ENCODE data around the gene TRIM32. TPM values are rescaled to one million over a fixed set of nuclear protein-coding genes. Genes with fewer than 3 reads are reported as not detected.

TRIM32 gene
- total and polyA plus RNA-seq, 8 donors = 2.4 to 18.2 (median 8.1) TPM

GRCh38 chr9:116654059-116654355 is 33.1 kb upstream of the TRIM32 start:
- ATAC-seq = no peak
- WGBS, 2 donors = 68 to 79% methylated on average over 3 of the region's 3 CpGs
- FAIRE-seq = no peak
- Histone ChIP-seq H3K36me3 (no peaks in the 10 kb centered on the region), H3K27me3 (no peaks in the 10 kb centered on the region), H3K4me3 (no peak overlapping the region), H3K27ac (no peak overlapping the region), H3K4me1 (peaks cover 0 to 5% (median 0%) of the 10 kb centered on the region in 3 donors), H3K9me3 (no peaks in the 10 kb centered on the region)
- intact Hi-C loops (cut with DNase I) = loop anchor here in 1 of 3 donors (10.0 kb wide), 1 partner anchor 1069 kb away; no protein-coding TSS in a partner anchor
- TF ChIP-seq, protein P1, sequence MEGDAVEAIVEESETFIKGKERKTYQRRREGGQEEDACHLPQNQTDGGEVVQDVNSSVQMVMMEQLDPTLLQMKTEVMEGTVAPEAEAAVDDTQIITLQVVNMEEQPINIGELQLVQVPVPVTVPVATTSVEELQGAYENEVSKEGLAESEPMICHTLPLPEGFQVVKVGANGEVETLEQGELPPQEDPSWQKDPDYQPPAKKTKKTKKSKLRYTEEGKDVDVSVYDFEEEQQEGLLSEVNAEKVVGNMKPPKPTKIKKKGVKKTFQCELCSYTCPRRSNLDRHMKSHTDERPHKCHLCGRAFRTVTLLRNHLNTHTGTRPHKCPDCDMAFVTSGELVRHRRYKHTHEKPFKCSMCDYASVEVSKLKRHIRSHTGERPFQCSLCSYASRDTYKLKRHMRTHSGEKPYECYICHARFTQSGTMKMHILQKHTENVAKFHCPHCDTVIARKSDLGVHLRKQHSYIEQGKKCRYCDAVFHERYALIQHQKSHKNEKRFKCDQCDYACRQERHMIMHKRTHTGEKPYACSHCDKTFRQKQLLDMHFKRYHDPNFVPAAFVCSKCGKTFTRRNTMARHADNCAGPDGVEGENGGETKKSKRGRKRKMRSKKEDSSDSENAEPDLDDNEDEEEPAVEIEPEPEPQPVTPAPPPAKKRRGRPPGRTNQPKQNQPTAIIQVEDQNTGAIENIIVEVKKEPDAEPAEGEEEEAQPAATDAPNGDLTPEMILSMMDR (IDR thresholded peaks at IDR 0.05) = no peak
- DNase-seq = no peak

- peaks cover 0 to 5% (median 0%) of the 10 kb centered on the region in 3 donors for H3K4me1 ChIP-seq
- TF ChIP-seq, protein P1 (IDR thresholded peaks at IDR 0.05) = no peak
- 83 to 91% methylated on average over 5 of the region's 5 CpGs for WGBS, 2 donors
- intact Hi-C loops (cut with DNase I) = loop anchor here in 1 of 3 donors (10.0 kb wide), 1 partner anchor 1072 kb away; no protein-coding TSS in a partner anchor
- FAIRE-seq (no peak), DNase-seq (no peak), ATAC-seq (no peak)
- H3K4me3 ChIP-seq = no peak overlapping the region
- H3K27me3 ChIP-seq = no peaks in the 10 kb centered on the region
- H3K27ac ChIP-seq = no peak overlapping the region
- no peaks in the 10 kb centered on the region for H3K9me3 ChIP-seq
- H3K36me3 ChIP-seq = no peaks in the 10 kb centered on the region
Observed at GRCh38 chr9:116656501-116656971, 30.6 kb upstream of the TRIM32 start.

- Histone ChIP-seq H3K27me3 (no peaks in the 10 kb centered on the region), H3K4me3 (no peak overlapping the region), H3K27ac (no peak overlapping the region), H3K9me3 (no peaks in the 10 kb centered on the region), H3K4me1 (peaks cover 0 to 5% (median 0%) of the 10 kb centered on the region in 3 donors), H3K36me3 (no peaks in the 10 kb centered on the region)
- TF ChIP-seq, protein P1 (IDR thresholded peaks at IDR 0.05) = no peak
- intact Hi-C loops (cut with DNase I) = loop anchor here in 1 of 3 donors (10.0 kb wide), 1 partner anchor 1072 kb away; no protein-coding TSS in a partner anchor
- 88 to 90% methylated on average over 2 of the region's 2 CpGs for WGBS, 2 donors
- ATAC-seq = no peak
- FAIRE-seq = no peak
- no peak for DNase-seq
Observed at GRCh38 chr9:116656977-116657376, 30.1 kb upstream of the TRIM32 start.

DNA sequence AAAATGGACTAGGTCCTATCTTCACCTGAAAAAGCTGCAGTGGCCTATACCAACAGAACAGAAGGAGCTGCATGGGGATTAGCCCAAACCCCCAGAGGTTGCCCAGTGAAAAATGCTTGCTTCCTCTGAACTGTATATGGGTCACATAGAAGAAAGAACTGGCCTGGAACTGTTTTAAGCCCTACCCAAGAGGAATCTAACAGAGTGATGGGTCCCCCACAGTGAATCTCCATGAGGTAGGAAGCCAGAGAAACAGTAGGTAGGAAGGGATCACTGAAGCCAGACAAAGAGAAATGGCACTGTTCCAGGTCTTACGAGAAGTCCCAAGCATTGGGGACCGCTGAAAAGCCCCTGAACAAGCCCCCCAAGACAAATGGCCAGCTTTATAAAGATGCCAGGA is 28.8 kb upstream of the TRIM32 start:
- Histone ChIP-seq H3K27me3 (no peaks in the 10 kb centered on the region), H3K4me3 (no peak overlapping the region), H3K27ac (no peak overlapping the region), H3K36me3 (no peaks in the 10 kb centered on the region), H3K9me3 (no peaks in the 10 kb centered on the region), H3K4me1 (peaks cover 0 to 5% (median 0%) of the 10 kb centered on the region in 3 donors)
- TF ChIP-seq, protein P1 (IDR thresholded peaks at IDR 0.05) = no peak
- DNase-seq (no peak), ATAC-seq (no peak), FAIRE-seq (no peak)
- intact Hi-C loops (cut with DNase I) = loop anchor here in 1 of 3 donors (10.0 kb wide), 1 partner anchor 1073 kb away; no protein-coding TSS in a partner anchor
- WGBS, 2 donors = 96 to 98% methylated on average over 2 of the region's 2 CpGs
